ENCODE data around the gene XYLT1. TPM values are rescaled to one million over a fixed set of nuclear protein-coding genes. Genes with fewer than 3 reads are reported as not detected.

Gene XYLT1
- total and polyA plus RNA-seq, 2 of the 4 experiments (the other 2 are of a cell fraction): 9.0 to 12.7 TPM

DNA sequence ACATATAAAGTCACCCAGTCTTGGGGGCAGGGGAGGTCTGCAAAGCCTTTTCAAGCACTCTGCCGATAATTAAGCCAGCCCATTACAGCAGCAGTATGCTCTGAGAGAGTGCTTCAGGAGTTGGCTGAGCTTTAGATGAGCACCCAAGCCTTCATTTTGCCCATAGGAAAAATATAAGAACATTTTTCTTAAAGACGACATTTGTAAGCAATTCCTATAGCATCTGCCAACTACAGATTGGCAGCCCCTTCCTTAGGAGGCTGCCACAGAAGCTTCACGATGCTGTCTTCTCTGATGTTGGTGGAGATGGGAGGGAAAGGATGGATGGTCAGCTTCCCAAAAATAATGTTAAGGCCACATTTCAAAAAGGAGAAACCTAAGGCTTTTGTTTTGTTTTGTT, 367.5 kb downstream of the XYLT1 start:
- in situ Hi-C loops (cut with MboI; ENCODE audit: low sequenced_read_pairs) (no loop called here), intact Hi-C loops (cut with micrococcal nuclease) (no loop called here), dilution Hi-C loops (cut with HindIII; ENCODE audit: low sequenced_read_pairs, unreplicated experiment) (no loop called here)
- Histone ChIP-seq H3K56ac (ENCODE audit: extremely low read depth, insufficient read depth, low read length) (no peak overlapping the region), H2AK5ac (ENCODE audit: low read depth, low read length) (no peak overlapping the region), H3K4me2 (ENCODE audit: low read depth, low read length) (no peak overlapping the region), H2AFZ (replicated peaks; ENCODE audit: low read length, poor library complexity) (no peak overlapping the region), H3K79me1 (ENCODE audit: low read depth in 1 of 2, low read length in 2 of 2) (no peaks in the 10 kb centered on the region), H2AK9ac (replicated peaks; ENCODE audit: low read depth, low read length, poor library complexity) (no peak overlapping the region), H2BK120ac (ENCODE audit: low read depth, low read length) (no peak overlapping the region), H4K20me1 (ENCODE audit: insufficient read depth, low read length) (no peaks in the 10 kb centered on the region), H3K9me1 (ENCODE audit: insufficient read depth, low read length) (peaks cover 4% of the 10 kb centered on the region; the same call in 1 of the 2 replicates), H2BK15ac (ENCODE audit: low read depth, low read length) (no peak overlapping the region), H4K91ac (ENCODE audit: insufficient read depth, low read depth, low read length) (no peak overlapping the region), H3K36me3 (ENCODE audit: control insufficient read depth, insufficient read depth, low read length) (no peaks in the 10 kb centered on the region), H3K27me3 (ENCODE audit: control insufficient read depth, insufficient read depth, low read length) (no peaks in the 10 kb centered on the region), H3K27ac (ENCODE audit: insufficient read depth, low read length) (no peak overlapping the region), H3K9ac (ENCODE audit: low read depth, low read length) (no peak overlapping the region), H3K4me1 (ENCODE audit: control insufficient read depth, insufficient read depth, low read length) (no peaks in the 10 kb centered on the region), H3K4me3 (ENCODE audit: insufficient read depth, low read depth, low read length) (no peak overlapping the region), H3K9me3 (ENCODE audit: control insufficient read depth, insufficient read depth, low read length) (no peaks in the 10 kb centered on the region), H3K18ac (ENCODE audit: low read depth, low read length) (no peak overlapping the region), H3K14ac (replicated peaks; ENCODE audit: low read depth, low read length) (no peak overlapping the region), H3K4ac (ENCODE audit: low read depth, low read length) (no peak overlapping the region), H2BK20ac (ENCODE audit: low read depth, low read length) (no peak overlapping the region), H3K23ac (ENCODE audit: low read depth, low read length) (no peak overlapping the region), H4K8ac (ENCODE audit: low read depth in 2 of 2, low read length in 2 of 2) (no peak overlapping the region), H2BK5ac (ENCODE audit: low read depth, low read length, poor library complexity, severe bottlenecking) (no peak overlapping the region), H4K5ac (ENCODE audit: low read depth, low read length) (no peak overlapping the region)
- WGBS, 2 experiments (ENCODE audit: extremely low coverage in 2 of 2, insufficient read length in 1 of 2): no CpG with 5 or more reads among the region's 3 CpGs
- ChIA-PET POLR2A (ENCODE audit: unreplicated experiment) (no interaction called here), CTCF (no interaction called here)
- ATAC-seq (ENCODE audit: low read depth): no peak
- DNase-seq: no peak
- TF ChIP-seq FOS (IDR thresholded peaks at IDR 0.05; ENCODE audit: low read depth, low read length) (no peak), POLR2A (IDR thresholded peaks at IDR 0.05; ENCODE audit: low read depth, low read length) (no peak), NFE2L2 (IDR thresholded peaks at IDR 0.05; ENCODE audit: low read depth, low read length) (no peak), SMC3 (IDR thresholded peaks at IDR 0.05; ENCODE audit: low read depth, low read length) (no peak), MAFK (IDR thresholded peaks at IDR 0.05; ENCODE audit: low read depth, low read length) (no peak), CHD1 (IDR thresholded peaks at IDR 0.05; ENCODE audit: low read depth, low read length) (no peak), BHLHE40 (IDR thresholded peaks at IDR 0.05; ENCODE audit: low read depth, low read length) (no peak), RAD21 (IDR thresholded peaks at IDR 0.05; ENCODE audit: low read length) (no peak), RFX5 (IDR thresholded peaks at IDR 0.05; ENCODE audit: low read depth, low read length) (no peak), MAZ (IDR thresholded peaks at IDR 0.05; ENCODE audit: borderline replicate concordance, low read depth, low read length) (no peak), CEBPB (IDR thresholded peaks at IDR 0.05; ENCODE audit: low read depth, low read length) (no peak), USF2 (IDR thresholded peaks at IDR 0.05; ENCODE audit: low read depth, low read length) (no peak), RCOR1 (IDR thresholded peaks at IDR 0.05; ENCODE audit: insufficient replicate concordance, low read length) (no peak)
- TF ChIP-seq, protein P1, sequence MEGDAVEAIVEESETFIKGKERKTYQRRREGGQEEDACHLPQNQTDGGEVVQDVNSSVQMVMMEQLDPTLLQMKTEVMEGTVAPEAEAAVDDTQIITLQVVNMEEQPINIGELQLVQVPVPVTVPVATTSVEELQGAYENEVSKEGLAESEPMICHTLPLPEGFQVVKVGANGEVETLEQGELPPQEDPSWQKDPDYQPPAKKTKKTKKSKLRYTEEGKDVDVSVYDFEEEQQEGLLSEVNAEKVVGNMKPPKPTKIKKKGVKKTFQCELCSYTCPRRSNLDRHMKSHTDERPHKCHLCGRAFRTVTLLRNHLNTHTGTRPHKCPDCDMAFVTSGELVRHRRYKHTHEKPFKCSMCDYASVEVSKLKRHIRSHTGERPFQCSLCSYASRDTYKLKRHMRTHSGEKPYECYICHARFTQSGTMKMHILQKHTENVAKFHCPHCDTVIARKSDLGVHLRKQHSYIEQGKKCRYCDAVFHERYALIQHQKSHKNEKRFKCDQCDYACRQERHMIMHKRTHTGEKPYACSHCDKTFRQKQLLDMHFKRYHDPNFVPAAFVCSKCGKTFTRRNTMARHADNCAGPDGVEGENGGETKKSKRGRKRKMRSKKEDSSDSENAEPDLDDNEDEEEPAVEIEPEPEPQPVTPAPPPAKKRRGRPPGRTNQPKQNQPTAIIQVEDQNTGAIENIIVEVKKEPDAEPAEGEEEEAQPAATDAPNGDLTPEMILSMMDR (conservative IDR thresholded peaks at IDR 0.05; ENCODE audit: low read depth, low read length): no peak
- BruUV-seq (replicated peaks): no TSS peak
